GM23338 (cell line): ENCODE results near the gene SUGCT. TPM values are rescaled to one million over a fixed set of nuclear protein-coding genes. Genes with fewer than 3 reads are reported as not detected.

Experiments
- ATAC-seq: fragments of 200-7000 bp; cut with Tn5 transposase; 3 replicates; pipeline ENCODE4 v1.9.1; 2020
- DNase-seq: peaks from one replicate; pipeline ENCODE4 v3.0.0-alpha.2; 2015; ENCODE audit warnings: low spot score
- H2AFZ ChIP-seq: fragments of 200-600 bp; sonication (generic); 2 replicates; pipeline ENCODE4 v1.8.0; 2016; ENCODE audit warnings: antibody characterized with exemption, mild to moderate bottlenecking, moderate library complexity
- H3F3A ChIP-seq: fragments of 200-600 bp; sonication (generic); replicated peaks from 2 replicates; pipeline ENCODE4 v1.8.0; 2017; ENCODE audit warnings: antibody characterized with exemption, mixed run types, low read depth
- H3K27ac ChIP-seq: fragments of 200-600 bp; sonication (generic); 2 replicates; pipeline ENCODE4 v1.6.1; 2016; ENCODE audit warnings: low read depth
- H3K27me3 ChIP-seq: fragments of 200-600 bp; sonication (generic); 2 replicates; pipeline ENCODE4 v1.8.0; 2016; ENCODE audit warnings: mild to moderate bottlenecking, mixed run types, moderate library complexity; ENCODE audit not compliant: insufficient read depth
- H3K36me3 ChIP-seq: fragments of 200-600 bp; sonication (generic); 2 replicates; pipeline ENCODE4 v1.8.0; 2016; ENCODE audit warnings: mild to moderate bottlenecking; ENCODE audit not compliant: insufficient read depth
- H3K4me1 ChIP-seq: fragments of 200-600 bp; sonication (generic); 2 replicates; pipeline ENCODE4 v1.8.0; 2016; ENCODE audit warnings: mild to moderate bottlenecking, moderate library complexity; ENCODE audit not compliant: insufficient read depth
- H3K4me2 ChIP-seq: fragments of 200-600 bp; sonication (generic); 2 replicates; pipeline ENCODE4 v1.7.1; 2017; ENCODE audit warnings: mixed run types
- H3K4me3 ChIP-seq: fragments of 200-600 bp; sonication (generic); 2 replicates; pipeline ENCODE4 v1.6.1; 2016; ENCODE audit warnings: mixed run types
- H3K79me2 ChIP-seq: fragments of 200-600 bp; sonication (generic); replicated peaks from 2 replicates; pipeline ENCODE4 v1.8.0; 2017; ENCODE audit warnings: mild to moderate bottlenecking; ENCODE audit not compliant: insufficient read depth
- H3K9me2 ChIP-seq: fragments of 200-600 bp; sonication (generic); 2 replicates; pipeline ENCODE4 v1.8.0; 2017; ENCODE audit not compliant: insufficient read depth
- H4K20me1 ChIP-seq: fragments of 200-600 bp; sonication (generic); replicated peaks from 2 replicates; pipeline ENCODE4 v1.8.0; 2017; ENCODE audit warnings: mild to moderate bottlenecking; ENCODE audit not compliant: insufficient read depth
- H3K27ac Mint-ChIP-seq: 2 replicates; pipeline ENCODE4 v1.8.0; 2020; ENCODE audit warnings: inconsistent platforms, mild to moderate bottlenecking, moderate library complexity, mixed read lengths
- H3K27me3 Mint-ChIP-seq: 3 replicates; pipeline ENCODE4 v1.8.0; 2022; ENCODE audit warnings: low read depth, mild to moderate bottlenecking, moderate library complexity, mixed read lengths, inconsistent platforms; ENCODE audit not compliant: insufficient read depth, poor library complexity
- H3K36me3 Mint-ChIP-seq: 3 replicates; pipeline ENCODE4 v1.8.0; 2021; ENCODE audit warnings: low read depth, mild to moderate bottlenecking, inconsistent platforms, moderate library complexity, mixed read lengths
- H3K4me1 Mint-ChIP-seq: 3 replicates; pipeline ENCODE4 v1.8.0; 2020; ENCODE audit warnings: mild to moderate bottlenecking, inconsistent platforms, mixed read lengths
- H3K4me3 Mint-ChIP-seq: 3 replicates; pipeline ENCODE4 v1.8.0; 2021; ENCODE audit warnings: moderate library complexity, mild to moderate bottlenecking, inconsistent platforms, mixed read lengths
- H3K9me3 Mint-ChIP-seq: 3 replicates; pipeline ENCODE4 v1.8.0; 2020; ENCODE audit warnings: moderate library complexity, mild to moderate bottlenecking, inconsistent platforms, mixed read lengths
- CREB1 ChIP-seq: fragments of 250-450 bp; sonication (Bioruptor Pico); IDR thresholded peaks from 2 replicates; pipeline ENCODE4 v1.5.0; 2020; ENCODE audit warnings: low read depth, mild to moderate bottlenecking, moderate library complexity
- JUNB ChIP-seq: IDR thresholded peaks from one replicate; pipeline ENCODE4 v1.6.1; 2016; ENCODE audit warnings: antibody characterized with exemption; ENCODE audit not compliant: unreplicated experiment
- ZNF114 ChIP-seq: fragments of 250-450 bp; sonication (Bioruptor Pico); IDR thresholded peaks from 2 replicates; pipeline ENCODE4 v1.5.0; 2020; ENCODE audit warnings: mild to moderate bottlenecking, moderate library complexity
- ZNF331 ChIP-seq: fragments of 250-450 bp; sonication (Bioruptor Pico); IDR thresholded peaks from 2 replicates; pipeline ENCODE4 v1.5.0; 2020; ENCODE audit warnings: low read depth, mild to moderate bottlenecking, moderate library complexity
- ZNF462 ChIP-seq: fragments of 250-450 bp; sonication (Bioruptor Pico); IDR thresholded peaks from 2 replicates; pipeline ENCODE4 v1.5.0; 2020; ENCODE audit warnings: mild to moderate bottlenecking, moderate library complexity
- polyA plus RNA-seq: library from polyadenylated mRNA; unstranded; fragments of >200 nt; fragmentation: Nextera tagmentation; extraction: Ambion mirVana; gene quantifications from 2 replicates; pipeline ENCODE4 v1.2.1, GENCODE V29; 2016
- total RNA-seq: library from RNA; depleted of rRNA; stranded (reverse); fragments of >200 nt; shearing (Covaris generic); gene quantifications from 2 replicates; pipeline ENCODE4 v1.2.3, GENCODE V29; 2014
- TF ChIP-seq, protein P1 (sequence below), 2 experiments: fragments of 200-600 bp in 1 of 2; sonication (generic) in 1 of 2; conservative IDR thresholded peaks; 2 replicates each; pipeline versions ENCODE4 v1.5.1 to v1.6.1; 2016 to 2017; ENCODE audit warnings: antibody characterized with exemption in 2 of 2, low read depth in 2 of 2, mild to moderate bottlenecking in 2 of 2, moderate library complexity in 1 of 2

The SUGCT gene
- total and polyA plus RNA-seq, 2 experiments from 2014 or later, result 4.2 to 5.6 TPM

DNA sequence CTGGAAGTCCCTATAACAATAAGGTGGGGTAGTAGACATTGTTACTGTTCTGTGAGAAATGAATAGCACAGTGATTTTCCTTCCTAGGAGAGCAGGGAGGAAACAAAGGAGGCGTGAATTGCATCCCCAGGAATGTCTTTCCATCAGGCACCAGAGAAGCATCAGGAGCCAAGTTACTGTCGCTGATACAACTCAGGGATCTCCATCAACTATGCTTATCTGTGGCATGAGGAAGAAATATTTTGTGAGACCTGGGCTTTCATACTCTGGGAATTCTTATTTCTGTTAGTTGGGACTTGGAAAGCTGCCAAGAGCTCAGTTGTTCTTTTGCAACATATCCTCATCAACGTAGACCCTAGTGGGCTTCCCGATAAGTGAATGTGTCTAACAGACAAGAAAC is 622.3 kb downstream of the SUGCT start:
- H3K4me1 Mint-ChIP-seq, result peaks cover 35% of the 10 kb centered on the region
- no peaks in the 10 kb centered on the region for H3K36me3 Mint-ChIP-seq
- H2AFZ ChIP-seq, result no peak overlapping the region
- H3K27ac ChIP-seq, result no peak overlapping the region
- H3K4me2 ChIP-seq, result no peak overlapping the region
- no peak for TF ChIP-seq ZNF114 (CRISPR knock-in tag)
- peak; percentile 82 for TF ChIP-seq ZNF462
- H3K9me2 ChIP-seq, result no peaks in the 10 kb centered on the region; the same call in 1 of the 2 replicates
- H3K36me3 ChIP-seq, result no peaks in the 10 kb centered on the region
- no peak overlapping the region for H3K4me3 Mint-ChIP-seq
- H3K79me2 ChIP-seq, result no peaks in the 10 kb centered on the region
- no peaks in the 10 kb centered on the region for H3K9me3 Mint-ChIP-seq
- peaks cover 33% of the 10 kb centered on the region for H3K4me1 ChIP-seq
- no peaks in the 10 kb centered on the region for H4K20me1 ChIP-seq
- H3K27me3 ChIP-seq, result no peaks in the 10 kb centered on the region
- H3K27ac Mint-ChIP-seq, result no peak overlapping the region
- peak; percentile 70 for ATAC-seq
- H3K4me3 ChIP-seq, result no peak overlapping the region
- H3K27me3 Mint-ChIP-seq, result no peaks in the 10 kb centered on the region
- peak; percentile 38 for DNase-seq
- no peaks in the 10 kb centered on the region for H3F3A ChIP-seq

GRCh38 chr7:40758590-40758989 is 623.8 kb downstream of the SUGCT start:
- DNase-seq (no peak), ATAC-seq (no peak)
- Histone ChIP-seq H3F3A (no peaks in the 10 kb centered on the region), H3K79me2 (no peaks in the 10 kb centered on the region), H2AFZ (no peak overlapping the region), H3K4me3 (no peak overlapping the region), H3K9me2 (no peaks in the 10 kb centered on the region), H4K20me1 (no peaks in the 10 kb centered on the region), H3K4me2 (no peak overlapping the region), H3K36me3 (no peaks in the 10 kb centered on the region), H3K27me3 (no peaks in the 10 kb centered on the region), H3K27ac (no peak overlapping the region), H3K4me1 (peaks cover 33% of the 10 kb centered on the region)
- no peaks in the 10 kb centered on the region for H3K36me3 Mint-ChIP-seq
- H3K27me3 Mint-ChIP-seq, result no peaks in the 10 kb centered on the region
- H3K4me1 Mint-ChIP-seq, result peaks cover 39% of the 10 kb centered on the region
- no peak overlapping the region for H3K4me3 Mint-ChIP-seq
- H3K27ac Mint-ChIP-seq, result no peak overlapping the region
- H3K9me3 Mint-ChIP-seq, result no peaks in the 10 kb centered on the region
- no peak for TF ChIP-seq ZNF331 (CRISPR knock-in tag)
- TF ChIP-seq, protein P1, sequence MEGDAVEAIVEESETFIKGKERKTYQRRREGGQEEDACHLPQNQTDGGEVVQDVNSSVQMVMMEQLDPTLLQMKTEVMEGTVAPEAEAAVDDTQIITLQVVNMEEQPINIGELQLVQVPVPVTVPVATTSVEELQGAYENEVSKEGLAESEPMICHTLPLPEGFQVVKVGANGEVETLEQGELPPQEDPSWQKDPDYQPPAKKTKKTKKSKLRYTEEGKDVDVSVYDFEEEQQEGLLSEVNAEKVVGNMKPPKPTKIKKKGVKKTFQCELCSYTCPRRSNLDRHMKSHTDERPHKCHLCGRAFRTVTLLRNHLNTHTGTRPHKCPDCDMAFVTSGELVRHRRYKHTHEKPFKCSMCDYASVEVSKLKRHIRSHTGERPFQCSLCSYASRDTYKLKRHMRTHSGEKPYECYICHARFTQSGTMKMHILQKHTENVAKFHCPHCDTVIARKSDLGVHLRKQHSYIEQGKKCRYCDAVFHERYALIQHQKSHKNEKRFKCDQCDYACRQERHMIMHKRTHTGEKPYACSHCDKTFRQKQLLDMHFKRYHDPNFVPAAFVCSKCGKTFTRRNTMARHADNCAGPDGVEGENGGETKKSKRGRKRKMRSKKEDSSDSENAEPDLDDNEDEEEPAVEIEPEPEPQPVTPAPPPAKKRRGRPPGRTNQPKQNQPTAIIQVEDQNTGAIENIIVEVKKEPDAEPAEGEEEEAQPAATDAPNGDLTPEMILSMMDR (conservative IDR thresholded peaks at IDR 0.05; ENCODE audit: low read depth in 2 of 2), result no peak
- TF ChIP-seq JUNB, result no peak
- no peak for TF ChIP-seq CREB1 (CRISPR knock-in tag)
